Lower lobe of right lung (tissue), 2 donors: ENCODE results near the gene SMAD5. TPM values are rescaled to one million over a fixed set of nuclear protein-coding genes. Genes with fewer than 3 reads are reported as not detected.

Experiments used
- ATAC-seq, 2 donors: fragments of 200-7000 bp; cut with Tn5 transposase; one replicate each; pipeline ENCODE4 v1.9.1; 2020 to 2022; ENCODE audit warnings: mild to moderate bottlenecking in 2 of 2, moderate library complexity in 2 of 2
- DNase-seq: peaks from one replicate; pipeline ENCODE4 v3.0.0-alpha.2; 2020
- H3K27ac ChIP-seq: fragments of 200-600 bp; one replicate; pipeline ENCODE4 v1.8.0; 2022
- H3K27me3 ChIP-seq: fragments of 200-600 bp; one replicate; pipeline ENCODE4 v1.8.0; 2022; ENCODE audit warnings: low read depth
- H3K36me3 ChIP-seq: fragments of 200-600 bp; one replicate; pipeline ENCODE4 v1.8.0; 2022; ENCODE audit warnings: mild to moderate bottlenecking
- H3K4me1 ChIP-seq: fragments of 200-600 bp; one replicate; pipeline ENCODE4 v1.8.0; 2022
- H3K4me3 ChIP-seq: fragments of 200-600 bp; one replicate; pipeline ENCODE4 v1.8.0; 2022; ENCODE audit warnings: mild to moderate bottlenecking
- H3K9me3 ChIP-seq: fragments of 200-600 bp; one replicate; pipeline ENCODE4 v1.8.0; 2022
- CTCF ChIP-seq: fragments of 200-600 bp; IDR thresholded peaks from one replicate; pipeline ENCODE4 v1.8.0; 2022; ENCODE audit warnings: antibody characterized with exemption, mild to moderate bottlenecking
- intact Hi-C: fragments of 100-400 bp; cut with DNase I; formaldehyde crosslinking; loops from one replicate; pipeline ENCODE4 v1.11.0; 2022
- total RNA-seq: library from RNA; stranded (reverse); fragmentation: NEBNext Ultra II Directional; extraction: Animal tissue kit (Norgen Biotek cat#: 25700); gene quantifications from one replicate; pipeline ENCODE4 v1.2.1, GENCODE V29; 2021
- donor health status: DM: no; HTN: yes; CAD: no; lungs with severe emphysema.

SMAD5 gene
- total RNA-seq, 1 donor from 2014 or later, result 61.9 TPM

- no peaks in the 10 kb centered on the region for H3K27me3 ChIP-seq
- no peak for DNase-seq
- H3K4me3 ChIP-seq, result no peak overlapping the region
- H3K36me3 ChIP-seq, result no peaks in the 10 kb centered on the region
- no peak overlapping the region for H3K27ac ChIP-seq
- H3K4me1 ChIP-seq, result no peaks in the 10 kb centered on the region
- ATAC-seq, result no peak
- no peak for TF ChIP-seq CTCF
- H3K9me3 ChIP-seq, result no peaks in the 10 kb centered on the region
- intact Hi-C loops, result no loop called here
Observed at GRCh38 chr5:136222580-136223235, 90.1 kb downstream of the SMAD5 start.

- intact Hi-C loops, result no loop called here
- ATAC-seq, result no peak
- no peak overlapping the region for H3K27ac ChIP-seq
- no peaks in the 10 kb centered on the region for H3K4me1 ChIP-seq
- DNase-seq, result no peak
- no peaks in the 10 kb centered on the region for H3K36me3 ChIP-seq
- H3K27me3 ChIP-seq, result peaks cover 17% of the 10 kb centered on the region
- TF ChIP-seq CTCF, result no peak
- H3K9me3 ChIP-seq, result no peaks in the 10 kb centered on the region
- H3K4me3 ChIP-seq, result no peak overlapping the region
Observed at GRCh38 chr5:136225796-136226195, 93.2 kb downstream of the SMAD5 start.

GRCh38 chr5:136226401-136226800 is 93.8 kb downstream of the SMAD5 start:
- Histone ChIP-seq H3K27me3 (peaks cover 17% of the 10 kb centered on the region), H3K27ac (no peak overlapping the region), H3K36me3 (no peaks in the 10 kb centered on the region), H3K4me1 (no peaks in the 10 kb centered on the region), H3K9me3 (no peaks in the 10 kb centered on the region), H3K4me3 (no peak overlapping the region)
- intact Hi-C loops, result no loop called here
- no peak for TF ChIP-seq CTCF
- DNase-seq (no peak), ATAC-seq (no peak)

- ATAC-seq, result no peak
- intact Hi-C loops, result no loop called here
- no peak for DNase-seq
- H3K4me3 ChIP-seq, result no peak overlapping the region
- no peak for TF ChIP-seq CTCF
- H3K27me3 ChIP-seq, result peaks cover 17% of the 10 kb centered on the region
- H3K27ac ChIP-seq, result no peak overlapping the region
- no peaks in the 10 kb centered on the region for H3K4me1 ChIP-seq
- H3K9me3 ChIP-seq, result no peaks in the 10 kb centered on the region
- no peaks in the 10 kb centered on the region for H3K36me3 ChIP-seq
Observed at GRCh38 chr5:136228136-136228757, 95.6 kb downstream of the SMAD5 start.

GRCh38 chr5:136230176-136230575 is 97.5 kb downstream of the SMAD5 start:
- DNase-seq (no peak), ATAC-seq (no peak)
- H3K27me3 ChIP-seq, result peaks cover 17% of the 10 kb centered on the region
- no peak overlapping the region for H3K4me3 ChIP-seq
- H3K27ac ChIP-seq, result no peak overlapping the region
- H3K9me3 ChIP-seq, result no peaks in the 10 kb centered on the region
- TF ChIP-seq CTCF, result no peak
- intact Hi-C loops, result no loop called here
- no peaks in the 10 kb centered on the region for H3K4me1 ChIP-seq
- no peaks in the 10 kb centered on the region for H3K36me3 ChIP-seq
